K562 (cell line): ENCODE data around the gene DELE1. TPM values are rescaled to one million over a fixed set of nuclear protein-coding genes. Genes with fewer than 3 reads are reported as not detected.
A peak's percentile ranks its signal among the peaks of the same experiment; 100 is the strongest.

Source experiments
- ATAC-seq: fragments of 200-7000 bp; cut with Tn5 transposase; 3 replicates; pipeline ENCODE4 v1.9.1; 2020; ENCODE audit warnings: moderate library complexity
- BruUV-seq: library from RNA; stranded (reverse); fragments of 400-500 nt; replicated peaks from 2 replicates; lab custom pipeline; 2021; lab: Mats Ljungman, UMichigan
- CTCF ChIA-PET: fragments of 300-600 bp; formaldehyde crosslinking; extraction: SDS; loops from one replicate; lab custom pipeline; 2021; ENCODE audit warnings: low intra/inter-chr PET ratio; lab: Yijun Ruan, JAX
- POLR2A ChIA-PET: fragments of 300-600, 350-650 bp; sonication (Branson Sonifier 250); formaldehyde crosslinking; extraction: SDS; loops from one replicate; lab custom pipeline; 2021; ENCODE audit warnings: antibody characterized with exemption, inconsistent platforms; lab: Yijun Ruan, JAX
- DNase-seq, 4 experiments: peaks; one replicate each; pipeline versions ENCODE4 v3.0.0 to v3.0.0-alpha.2; 2011 to 2018; ENCODE audit warnings: low spot score in 3 of 4, mixed read lengths in 3 of 4; ENCODE audit errors: extremely low read depth in 1 of 4
- FAIRE-seq: peaks from 2 replicates; lab custom pipeline; 2011; peaks lifted over from hg19 to GRCh38; lab: Jason Lieb, UNC
- H2AFZ ChIP-seq: 2 replicates; pipeline ENCODE4 v1.6.0; 2011; ENCODE audit warnings: low read depth, low read length, control low read depth, inconsistent platforms
- H3K27ac ChIP-seq: fragments of 200-600 bp; 3 replicates; pipeline ENCODE4 v1.8.0; 2011; ENCODE audit warnings: low read depth, mild to moderate bottlenecking, control low read depth, inconsistent platforms, low read length, moderate library complexity, mixed read lengths; ENCODE audit errors: extremely low read depth
- H3K27me3 ChIP-seq, 2 experiments: fragments of 300-600 bp in 1 of 2; 2 replicates in 1 of 2; 3 replicates in 1 of 2; pipeline versions ENCODE4 v1.6.0 to v1.8.0; 2011; ENCODE audit warnings: inconsistent platforms in 2 of 2, low read length in 2 of 2, mild to moderate bottlenecking in 1 of 2, mixed read lengths in 1 of 2, moderate library complexity in 1 of 2; ENCODE audit not compliant: control insufficient read depth in 2 of 2, insufficient read depth in 2 of 2
- H3K36me3 ChIP-seq: fragments of 300-600 bp; 3 replicates; pipeline ENCODE4 v1.8.0; 2011; ENCODE audit warnings: mild to moderate bottlenecking, low read length, inconsistent platforms; ENCODE audit not compliant: control insufficient read depth, insufficient read depth
- H3K4me1 ChIP-seq, 2 experiments: fragments of 200-600 bp in 1 of 2; replicated peaks in 1 of 2; 2 replicates in 1 of 2; 3 replicates in 1 of 2; pipeline versions ENCODE4 v1.5.1 to v1.8.0; 2011; ENCODE audit warnings: inconsistent platforms in 2 of 2, low read length in 2 of 2, mild to moderate bottlenecking in 1 of 2, mixed read lengths in 1 of 2, moderate library complexity in 1 of 2; ENCODE audit not compliant: control insufficient read depth in 2 of 2, insufficient read depth in 2 of 2
- H3K4me2 ChIP-seq: 2 replicates; pipeline ENCODE4 v1.6.1; 2011; ENCODE audit warnings: low read length, control low read depth, inconsistent platforms, mixed read lengths; ENCODE audit not compliant: insufficient read depth
- H3K4me3 ChIP-seq: fragments of 200-600 bp; sonication (generic), shearing (Covaris generic); 2 replicates; pipeline ENCODE4 v1.5.1; 2016; ENCODE audit warnings: control low read depth, inconsistent platforms
- H3K79me2 ChIP-seq: fragments of 200-600 bp; 3 replicates; pipeline ENCODE4 v1.8.0; 2011; ENCODE audit warnings: low read length, inconsistent platforms; ENCODE audit not compliant: control insufficient read depth, insufficient read depth
- H3K9ac ChIP-seq, 2 experiments: 2 replicates each; pipeline versions ENCODE4 v1.6.0 to v1.6.1; 2011; ENCODE audit warnings: low read depth in 2 of 2, low read length in 2 of 2, control low read depth in 1 of 2, inconsistent platforms in 1 of 2, mild to moderate bottlenecking in 1 of 2, mixed read lengths in 1 of 2; ENCODE audit not compliant: insufficient read depth in 1 of 2
- H3K9me1 ChIP-seq: one replicate; pipeline ENCODE4 v1.6.0; 2011; ENCODE audit warnings: inconsistent platforms, mild to moderate bottlenecking, low read length, moderate library complexity; ENCODE audit not compliant: control insufficient read depth, insufficient read depth
- H3K9me3 ChIP-seq: replicated peaks from 2 replicates; pipeline ENCODE4 v1.5.1; 2011; ENCODE audit warnings: low read depth, low read length, inconsistent platforms; ENCODE audit not compliant: control insufficient read depth, insufficient read depth
- H4K20me1 ChIP-seq: replicated peaks from 2 replicates; pipeline ENCODE4 v1.6.1; 2011; ENCODE audit warnings: low read length, inconsistent platforms, mixed read lengths; ENCODE audit not compliant: control insufficient read depth, insufficient read depth
- ASH1L ChIP-seq: fragments of 450-650 bp; IDR thresholded peaks from 2 replicates; pipeline ENCODE4 v1.6.1; 2018; ENCODE audit warnings: borderline replicate concordance, mild to moderate bottlenecking, low read depth; ENCODE audit not compliant: partially characterized antibody
- BACH1 ChIP-seq: fragments of 200-800 bp; sonication (Bioruptor generic); IDR thresholded peaks from 2 replicates; pipeline ENCODE4 v1.6.1; 2016; ENCODE audit warnings: missing genetic modification characterization, missing compliant biosample characterization
- CEBPB ChIP-seq: fragments of 450-650 bp; IDR thresholded peaks from 2 replicates; pipeline ENCODE4 v1.6.1; 2016; ENCODE audit warnings: missing genetic modification characterization, missing compliant biosample characterization
- KLF1 ChIP-seq: fragments of 450-650 bp; IDR thresholded peaks from 2 replicates; pipeline ENCODE4 v1.6.1; 2016; ENCODE audit warnings: missing genetic modification characterization, missing compliant biosample characterization
- MXI1 ChIP-seq: IDR thresholded peaks from 2 replicates; pipeline ENCODE4 v1.6.1; 2011; ENCODE audit warnings: low read depth, mild to moderate bottlenecking, improper control_type of control experiment, low read length
- NRF1 ChIP-seq, 2 experiments: fragments of 450-650 bp; IDR thresholded peaks in 1 of 2; conservative IDR thresholded peaks in 1 of 2; 2 replicates each; pipeline ENCODE4 v1.6.1; 2014; ENCODE audit warnings: mild to moderate bottlenecking in 2 of 2
- RFX1 ChIP-seq: fragments of 450-650 bp; IDR thresholded peaks from 2 replicates; pipeline ENCODE4 v1.6.1; 2016; ENCODE audit warnings: mild to moderate bottlenecking, moderate library complexity
- SMARCE1 ChIP-seq: fragments of 450-650 bp; IDR thresholded peaks from 2 replicates; pipeline ENCODE4 v1.7.1; 2016; ENCODE audit warnings: mild to moderate bottlenecking
- TEAD1 ChIP-seq, 2 experiments: fragments of 450-650 bp in 1 of 2; sonication (generic) in 1 of 2; formaldehyde crosslinking; IDR thresholded peaks; 2 replicates each; pipeline versions ENCODE4 v1.4.0 to v1.8.0; 2020 to 2022; ENCODE audit warnings: mild to moderate bottlenecking in 2 of 2, missing genetic modification reagents in 1 of 2
- THAP12 ChIP-seq: fragments of 250-450 bp; sonication (Bioruptor Pico); IDR thresholded peaks from 2 replicates; pipeline ENCODE4 v1.9.0; 2021; ENCODE audit warnings: mild to moderate bottlenecking, inconsistent platforms
- WGBS: fragments of 100-300 bp; shearing (Covaris generic); methylation state at CpG from one replicate; pipeline ENCODE4 v1.1.6; 2016; ENCODE audit warnings: low coverage, mixed read lengths; ENCODE audit not compliant: insufficient coverage; ENCODE audit errors: missing lambda C conversion rate; 5-methylcytosine and 5-hydroxymethylcytosine counted together
- in situ Hi-C: fragments of 300-500 bp; cut with MboI; formaldehyde crosslinking; loops from 4 replicates; pipeline ENCODE4 v1.15.0; 2018; ENCODE audit warnings: inconsistent platforms, mixed read lengths
- intact Hi-C: fragments of 100-400 bp; cut with micrococcal nuclease; formaldehyde crosslinking; loops from 2 replicates; pipeline ENCODE4 v1.14.2; 2022
- polyA plus RNA-seq, 8 experiments: library from polyadenylated mRNA; depleted of rRNA in 4 of 8; stranded (reverse) in 5 of 8; unstranded in 3 of 8; fragments of >200 nt; fragmentation: Nextera tagmentation in 2 of 8; fragmentation: Illumina TruSeq in 1 of 8; extraction: Ambion mirVana in 2 of 8; extraction: Trizol in 1 of 8; gene quantifications; 2 replicates each; pipeline versions ENCODE4 v1.2.1 to v1.2.3, GENCODE V29; 2011 to 2014; ENCODE audit warnings: inconsistent platforms in 1 of 8, missing spikeins in 1 of 8
- total RNA-seq, 7 experiments: library from RNA; depleted of rRNA in 6 of 7; stranded (reverse); fragments of >200 nt in 6 of 7; fragmentation: Illumina TruSeq in 2 of 7; extraction: Trizol in 2 of 7; gene quantifications; 2 replicates each; pipeline versions ENCODE4 v1.2.1 to v1.2.3, GENCODE V29; 2011 to 2021; ENCODE audit warnings: low replicate concordance in 1 of 7

DELE1 gene
- total and polyA plus RNA-seq, 9 of the 15 experiments (the other 6 are each of a cell fraction or from before 2014, with no cell fraction given), result 16.6 to 74.4 (median 49.8) TPM

- H3K4me1 ChIP-seq, result peaks cover 37 to 54% of the 10 kb centered on the region in 2 experiments; a peak in 4 of 5 replicates
- no peak overlapping the region for H2AFZ ChIP-seq
- no peaks in the 10 kb centered on the region for H3K79me2 ChIP-seq
- H3K4me3 ChIP-seq, result no peak overlapping the region
- no peak overlapping the region for H3K9ac ChIP-seq
- H3K4me2 ChIP-seq, result no peak overlapping the region; the same call in 1 of the 2 replicates
- DNase-seq (no peak), FAIRE-seq (no peak), ATAC-seq (no peak)
- intact Hi-C loops (loop anchor here (1.0 to 2.0 kb wide), 5 partner anchors 63 to 214 kb away; no protein-coding TSS in a partner anchor), in situ Hi-C loops (no loop called here)
- ChIA-PET POLR2A (interaction anchor here (0.8 to 1.1 kb wide), 4 partner anchors 15 to 121 kb away, joined by 3 to 5 read pairs (median 3); no protein-coding TSS in a partner anchor), CTCF (interaction anchor here (0.9 to 1.9 kb wide), 2 partner anchors 177 to 187 kb away, joined by 4 to 20 read pairs; no protein-coding TSS in a partner anchor)
- peaks cover 39% of the 10 kb centered on the region for H4K20me1 ChIP-seq
- TF ChIP-seq ASH1L, result no peak
- TF ChIP-seq SMARCE1, result 0 out of 2 replicates have a peak, but pooled peaks have one; percentile 2
- TF ChIP-seq THAP12 (CRISPR knock-in tag), result no peak
- TF ChIP-seq RFX1, result peak; percentile 82; the same call in 1 of the 2 replicates
- no peak for TF ChIP-seq BACH1
- TF ChIP-seq MXI1, result 0 out of 2 replicates have a peak, but pooled peaks have one; percentile 22
- TF ChIP-seq CEBPB, result no peak
- peak in 1 of 2 experiments; percentile 21; a peak in 1 of 4 replicates for TF ChIP-seq NRF1 (conservative IDR thresholded peaks at IDR 0.05 in 1 of 2, IDR thresholded peaks at IDR 0.05 in 1 of 2)
- no peak for TF ChIP-seq TEAD1 (CRISPR knock-in tag; IDR thresholded peaks at IDR 0.05)
- TF ChIP-seq KLF1 (tag), result 0 out of 2 replicates have a peak, but pooled peaks have one; percentile 6
- no peaks in the 10 kb centered on the region for H3K9me3 ChIP-seq
- WGBS, result 0% methylated on average over 2 of the region's 2 CpGs
- H3K27me3 ChIP-seq, result peaks cover 27 to 70% of the 10 kb centered on the region in 2 experiments
- H3K27ac ChIP-seq, result no peak overlapping the region
- H3K36me3 ChIP-seq, result no peaks in the 10 kb centered on the region
- H3K9me1 ChIP-seq, result peaks cover 3% of the 10 kb centered on the region
- BruUV-seq, result no TSS peak
These were observed 44.3 kb upstream of the DELE1 start for GRCh38 chr5:141879426-141879759.
